Mesendoderm (in vitro differentiated cells): ENCODE results near the gene GRIA2.

ENCODE experiments used
- DNase-seq: peaks from one replicate; pipeline ENCODE4 v3.0.0; 2013
- H2AK5ac ChIP-seq: 2 replicates; pipeline ENCODE4 v1.6.1; 2013; ENCODE audit warnings: low read length, inconsistent platforms
- H2BK120ac ChIP-seq: 2 replicates; pipeline ENCODE4 v1.6.1; 2013; ENCODE audit warnings: low read depth, mild to moderate bottlenecking, low read length, moderate library complexity, mixed read lengths
- H2BK15ac ChIP-seq: replicated peaks from 2 replicates; pipeline ENCODE4 v1.6.1; 2013; ENCODE audit warnings: low read depth, mild to moderate bottlenecking, moderate library complexity
- H2BK5ac ChIP-seq: 2 replicates; pipeline ENCODE4 v1.6.1; 2013; ENCODE audit warnings: low read length, inconsistent platforms
- H3K18ac ChIP-seq: 2 replicates; pipeline ENCODE4 v1.6.1; 2013; ENCODE audit warnings: mild to moderate bottlenecking, low read length, mixed read lengths
- H3K23ac ChIP-seq: one replicate; pipeline ENCODE4 v1.6.1; 2013; ENCODE audit warnings: low read length
- H3K27ac ChIP-seq: 2 replicates; pipeline ENCODE4 v1.5.1; 2013; ENCODE audit warnings: low read depth, mild to moderate bottlenecking, inconsistent platforms, low read length, moderate library complexity
- H3K27me3 ChIP-seq: 2 replicates; pipeline ENCODE4 v1.6.1; 2013; ENCODE audit warnings: low read length, control low read depth, mild to moderate bottlenecking, inconsistent platforms; ENCODE audit not compliant: insufficient read depth, poor library complexity
- H3K36me3 ChIP-seq: 2 replicates; pipeline ENCODE4 v1.6.1; 2013; ENCODE audit warnings: low read length, inconsistent platforms; ENCODE audit not compliant: control insufficient read depth, insufficient read depth
- H3K4ac ChIP-seq: one replicate; pipeline ENCODE4 v1.6.1; 2013; ENCODE audit warnings: low read depth, mild to moderate bottlenecking, low read length, moderate library complexity
- H3K4me1 ChIP-seq: 2 replicates; pipeline ENCODE4 v1.6.1; 2013; ENCODE audit warnings: low read depth, low read length, inconsistent platforms; ENCODE audit not compliant: control insufficient read depth
- H3K4me2 ChIP-seq: 2 replicates; pipeline ENCODE4 v1.6.1; 2013; ENCODE audit warnings: low read length
- H3K4me3 ChIP-seq: 2 replicates; pipeline ENCODE4 v1.5.1; 2013; ENCODE audit warnings: mild to moderate bottlenecking, low read length
- H3K56ac ChIP-seq: one replicate; pipeline ENCODE4 v1.6.1; 2013; ENCODE audit warnings: low read length
- H3K79me1 ChIP-seq: 2 replicates; pipeline ENCODE4 v1.6.1; 2013; ENCODE audit warnings: low read length, inconsistent platforms
- H3K79me2 ChIP-seq: 2 replicates; pipeline ENCODE4 v1.6.1; 2013; ENCODE audit warnings: mild to moderate bottlenecking, low read length; ENCODE audit not compliant: control insufficient read depth, insufficient read depth
- H3K9ac ChIP-seq: 2 replicates; pipeline ENCODE4 v1.6.1; 2013; ENCODE audit warnings: low read length, inconsistent platforms
- H4K5ac ChIP-seq: one replicate; pipeline ENCODE4 v1.6.1; 2013; ENCODE audit warnings: low read length
- H4K8ac ChIP-seq: one replicate; pipeline ENCODE4 v1.6.1; 2013; ENCODE audit warnings: low read depth, mild to moderate bottlenecking, control low read depth, low read length, moderate library complexity
- WGBS: extraction: QIAGEN DNeasy Blood & Tissue Kit; methylation state at CpG from one replicate; pipeline ENCODE4 v1.1.7; 2013; ENCODE audit warnings: low lambda C conversion rate, missing lambda C conversion rate; ENCODE audit not compliant: insufficient coverage; ENCODE audit errors: extremely low coverage; 5-methylcytosine and 5-hydroxymethylcytosine counted together

The GRIA2 gene

DNA sequence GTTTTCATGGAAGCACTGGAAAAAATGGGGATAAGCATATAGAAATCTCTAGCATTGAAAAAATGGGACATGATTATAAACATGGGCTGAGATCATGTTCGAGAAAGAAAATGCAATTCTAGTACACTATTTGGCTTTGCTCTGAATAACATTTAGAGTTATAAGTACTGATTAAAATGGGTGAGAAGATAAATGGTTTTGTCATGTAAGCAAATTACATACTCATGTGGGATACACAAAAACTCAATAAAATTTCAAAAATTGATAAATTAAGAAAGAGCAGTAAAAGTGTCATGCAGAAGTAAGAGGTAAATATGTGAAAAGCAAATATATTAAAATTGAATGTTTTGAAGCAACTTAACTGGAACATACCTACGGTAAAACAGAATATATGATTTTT, 99.6 kb downstream of the GRIA2 start:
- Histone ChIP-seq H3K27me3 (no peaks in the 10 kb centered on the region), H2BK5ac (no peak overlapping the region), H3K4me3 (no peak overlapping the region), H4K5ac (no peak overlapping the region), H2BK120ac (no peak overlapping the region), H3K23ac (no peak overlapping the region), H3K79me1 (no peaks in the 10 kb centered on the region), H3K9ac (no peak overlapping the region), H3K56ac (no peak overlapping the region), H3K4ac (no peak overlapping the region), H3K4me2 (no peak overlapping the region), H3K27ac (no peak overlapping the region), H3K79me2 (no peaks in the 10 kb centered on the region), H3K4me1 (no peaks in the 10 kb centered on the region), H3K36me3 (no peaks in the 10 kb centered on the region), H3K18ac (no peak overlapping the region), H2BK15ac (no peak overlapping the region), H4K8ac (no peak overlapping the region), H2AK5ac (no peak overlapping the region)
- no peak for DNase-seq
- WGBS, result no CpG with 5 or more reads among the region's 2 CpGs

- no peak overlapping the region for H3K56ac ChIP-seq
- no peak overlapping the region for H3K9ac ChIP-seq
- H4K8ac ChIP-seq, result no peak overlapping the region
- H3K27me3 ChIP-seq, result no peaks in the 10 kb centered on the region
- H2BK15ac ChIP-seq, result no peak overlapping the region
- no peak overlapping the region for H3K23ac ChIP-seq
- H3K79me2 ChIP-seq, result no peaks in the 10 kb centered on the region
- H3K4me2 ChIP-seq, result no peak overlapping the region
- H3K4ac ChIP-seq, result no peak overlapping the region
- H2AK5ac ChIP-seq, result no peak overlapping the region
- DNase-seq, result no peak
- H3K4me1 ChIP-seq, result no peaks in the 10 kb centered on the region
- no peak overlapping the region for H3K4me3 ChIP-seq
- no peak overlapping the region for H4K5ac ChIP-seq
- no peak overlapping the region for H3K18ac ChIP-seq
- H3K79me1 ChIP-seq, result no peaks in the 10 kb centered on the region
- H2BK120ac ChIP-seq, result no peak overlapping the region
- H3K27ac ChIP-seq, result no peak overlapping the region
- no peaks in the 10 kb centered on the region for H3K36me3 ChIP-seq
- no CpG with 5 or more reads among the region's 2 CpGs for WGBS
- no peak overlapping the region for H2BK5ac ChIP-seq
These were observed 107.1 kb downstream of the GRIA2 start for GRCh38 chr4:157327666-157328065.

DNA sequence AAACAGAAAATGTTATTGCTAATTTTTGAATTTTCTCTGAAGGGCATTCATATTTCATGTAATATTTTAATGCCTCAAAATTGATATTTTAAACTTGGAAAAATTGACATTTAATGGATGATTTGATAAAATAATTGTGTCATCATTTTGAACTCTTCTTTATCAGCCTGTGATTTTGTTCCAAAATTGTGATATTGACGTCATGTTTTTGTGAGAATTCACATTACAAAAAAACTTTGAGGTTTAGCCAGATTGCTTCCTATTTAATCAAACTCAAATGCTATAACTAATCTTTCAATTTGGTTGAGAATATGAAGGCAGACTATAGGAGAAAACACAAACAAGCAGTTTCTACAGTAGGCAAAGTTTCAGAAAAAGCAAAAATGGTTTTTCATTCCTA, 137.4 kb downstream of the GRIA2 start:
- Histone ChIP-seq H3K36me3 (no peaks in the 10 kb centered on the region), H2BK5ac (no peak overlapping the region), H4K5ac (no peak overlapping the region), H2BK120ac (no peak overlapping the region), H3K4me1 (no peaks in the 10 kb centered on the region), H3K4me2 (no peak overlapping the region), H3K79me1 (no peaks in the 10 kb centered on the region), H3K18ac (no peak overlapping the region), H3K9ac (no peak overlapping the region), H2AK5ac (no peak overlapping the region), H3K23ac (no peak overlapping the region), H3K56ac (no peak overlapping the region), H3K4me3 (no peak overlapping the region), H3K79me2 (no peaks in the 10 kb centered on the region), H3K27me3 (no peaks in the 10 kb centered on the region), H4K8ac (no peak overlapping the region), H3K4ac (no peak overlapping the region), H3K27ac (no peak overlapping the region), H2BK15ac (no peak overlapping the region)
- no peak for DNase-seq
- WGBS, result no CpG with 5 or more reads among the region's 1 CpG

DNA sequence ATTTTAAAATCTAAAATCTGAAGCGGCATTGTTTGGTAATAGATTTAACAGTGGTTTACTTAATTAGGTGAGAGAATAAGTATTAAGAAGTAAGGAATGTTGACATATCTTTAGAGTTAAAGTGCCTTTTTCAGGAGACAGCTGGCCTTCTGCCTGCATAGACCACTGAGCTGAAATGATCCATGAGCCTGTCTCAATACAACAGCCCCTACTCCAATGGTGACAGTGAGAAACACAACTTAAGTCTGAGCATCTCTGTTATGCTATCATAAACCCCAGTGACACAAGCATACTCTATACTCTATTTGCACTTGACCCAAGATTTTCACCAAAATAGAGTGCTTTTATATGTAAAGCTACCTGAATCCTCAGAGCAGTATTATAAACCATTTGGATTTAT, 137.9 kb downstream of the GRIA2 start:
- Histone ChIP-seq H3K4me3 (no peak overlapping the region), H3K23ac (no peak overlapping the region)
- 100% methylated on average over 1 of the region's 1 CpG for WGBS

GRCh38 chr4:157358851-157359250, 138.3 kb downstream of the GRIA2 start:
- no peak overlapping the region for H3K18ac ChIP-seq
- no peaks in the 10 kb centered on the region for H3K36me3 ChIP-seq
- no peak overlapping the region for H2BK120ac ChIP-seq
- no peaks in the 10 kb centered on the region for H3K27me3 ChIP-seq
- no peaks in the 10 kb centered on the region for H3K79me1 ChIP-seq
- H2BK5ac ChIP-seq, result no peak overlapping the region
- WGBS, result 100% methylated on average over 1 of the region's 1 CpG
- H2AK5ac ChIP-seq, result no peak overlapping the region
- H3K9ac ChIP-seq, result no peak overlapping the region
- H4K8ac ChIP-seq, result no peak overlapping the region
- H4K5ac ChIP-seq, result no peak overlapping the region
- no peak overlapping the region for H3K4ac ChIP-seq
- H3K4me3 ChIP-seq, result no peak overlapping the region
- no peaks in the 10 kb centered on the region for H3K79me2 ChIP-seq
- H3K23ac ChIP-seq, result no peak overlapping the region
- no peak overlapping the region for H3K56ac ChIP-seq
- no peak for DNase-seq
- no peak overlapping the region for H2BK15ac ChIP-seq
- H3K4me2 ChIP-seq, result no peak overlapping the region
- no peaks in the 10 kb centered on the region for H3K4me1 ChIP-seq
- no peak overlapping the region for H3K27ac ChIP-seq

More for the DNA sequence above, 137.9 kb downstream of the GRIA2 start:
- H4K5ac ChIP-seq, result no peak overlapping the region
- no peak overlapping the region for H4K8ac ChIP-seq
- no peak overlapping the region for H2BK15ac ChIP-seq
- no peak for DNase-seq
- H3K27ac ChIP-seq, result no peak overlapping the region
- H3K9ac ChIP-seq, result no peak overlapping the region
- no peak overlapping the region for H3K4ac ChIP-seq
- H3K36me3 ChIP-seq, result no peaks in the 10 kb centered on the region
- no peak overlapping the region for H3K56ac ChIP-seq
- H2AK5ac ChIP-seq, result no peak overlapping the region
- no peaks in the 10 kb centered on the region for H3K27me3 ChIP-seq
- H2BK5ac ChIP-seq, result no peak overlapping the region
- no peaks in the 10 kb centered on the region for H3K4me1 ChIP-seq
- no peak overlapping the region for H3K18ac ChIP-seq
- no peaks in the 10 kb centered on the region for H3K79me1 ChIP-seq
- H2BK120ac ChIP-seq, result no peak overlapping the region
- H3K4me2 ChIP-seq, result no peak overlapping the region
- no peaks in the 10 kb centered on the region for H3K79me2 ChIP-seq

DNA sequence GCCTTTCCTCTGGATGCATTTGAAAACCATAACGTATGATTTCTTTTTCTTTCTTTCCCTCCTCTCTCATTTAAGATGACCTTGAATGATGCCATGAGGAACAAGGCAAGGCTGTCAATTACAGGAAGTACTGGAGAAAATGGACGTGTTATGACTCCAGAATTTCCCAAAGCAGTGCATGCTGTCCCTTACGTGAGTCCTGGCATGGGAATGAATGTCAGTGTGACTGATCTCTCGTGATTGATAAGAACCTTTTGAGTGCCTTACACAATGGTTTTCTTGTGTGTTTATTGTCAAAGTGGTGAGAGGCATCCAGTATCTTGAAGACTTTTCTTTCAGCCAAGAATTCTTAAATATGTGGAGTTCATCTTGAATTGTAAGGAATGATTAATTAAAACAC, 142.8 kb downstream of the GRIA2 start:
- H2BK5ac ChIP-seq, result no peak overlapping the region
- H3K4me3 ChIP-seq, result no peak overlapping the region
- H2AK5ac ChIP-seq, result no peak overlapping the region
- H4K8ac ChIP-seq, result no peak overlapping the region
- no peaks in the 10 kb centered on the region for H3K4me1 ChIP-seq
- no peaks in the 10 kb centered on the region for H3K27me3 ChIP-seq
- no CpG with 5 or more reads among the region's 4 CpGs for WGBS
- no peak overlapping the region for H3K27ac ChIP-seq
- no peak overlapping the region for H2BK120ac ChIP-seq
- H3K36me3 ChIP-seq, result no peaks in the 10 kb centered on the region
- no peak overlapping the region for H4K5ac ChIP-seq
- H3K18ac ChIP-seq, result no peak overlapping the region
- no peak overlapping the region for H3K9ac ChIP-seq
- H3K56ac ChIP-seq, result no peak overlapping the region
- no peak overlapping the region for H2BK15ac ChIP-seq
- no peak overlapping the region for H3K4ac ChIP-seq
- no peaks in the 10 kb centered on the region for H3K79me1 ChIP-seq
- no peak overlapping the region for H3K4me2 ChIP-seq
- DNase-seq, result no peak
- no peak overlapping the region for H3K23ac ChIP-seq
- H3K79me2 ChIP-seq, result no peaks in the 10 kb centered on the region
